Panc1 (cell line): ENCODE data around the gene KCNC4.

Source experiments
- POLR2AphosphoS5 ChIP-seq: IDR thresholded peaks from 2 replicates; pipeline ENCODE4 v1.6.1; 2012; ENCODE audit warnings: mild to moderate bottlenecking, low read depth, low read length, moderate library complexity
- TCF7L2 ChIP-seq: IDR thresholded peaks from 2 replicates; pipeline ENCODE4 v1.6.1; 2011; ENCODE audit warnings: mild to moderate bottlenecking, low read depth, low read length, inconsistent platforms
- TF ChIP-seq, protein P1 (sequence below): fragments of 450-650 bp; IDR thresholded peaks from 2 replicates; pipeline ENCODE4 v1.5.1; 2017; ENCODE audit warnings: mild to moderate bottlenecking

GRCh38 chr1:110245876-110246620 is 35.9 kb downstream of the KCNC4 start:
- TF ChIP-seq, protein P1, sequence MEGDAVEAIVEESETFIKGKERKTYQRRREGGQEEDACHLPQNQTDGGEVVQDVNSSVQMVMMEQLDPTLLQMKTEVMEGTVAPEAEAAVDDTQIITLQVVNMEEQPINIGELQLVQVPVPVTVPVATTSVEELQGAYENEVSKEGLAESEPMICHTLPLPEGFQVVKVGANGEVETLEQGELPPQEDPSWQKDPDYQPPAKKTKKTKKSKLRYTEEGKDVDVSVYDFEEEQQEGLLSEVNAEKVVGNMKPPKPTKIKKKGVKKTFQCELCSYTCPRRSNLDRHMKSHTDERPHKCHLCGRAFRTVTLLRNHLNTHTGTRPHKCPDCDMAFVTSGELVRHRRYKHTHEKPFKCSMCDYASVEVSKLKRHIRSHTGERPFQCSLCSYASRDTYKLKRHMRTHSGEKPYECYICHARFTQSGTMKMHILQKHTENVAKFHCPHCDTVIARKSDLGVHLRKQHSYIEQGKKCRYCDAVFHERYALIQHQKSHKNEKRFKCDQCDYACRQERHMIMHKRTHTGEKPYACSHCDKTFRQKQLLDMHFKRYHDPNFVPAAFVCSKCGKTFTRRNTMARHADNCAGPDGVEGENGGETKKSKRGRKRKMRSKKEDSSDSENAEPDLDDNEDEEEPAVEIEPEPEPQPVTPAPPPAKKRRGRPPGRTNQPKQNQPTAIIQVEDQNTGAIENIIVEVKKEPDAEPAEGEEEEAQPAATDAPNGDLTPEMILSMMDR = no peak
- TF ChIP-seq TCF7L2 (no peak), POLR2AphosphoS5 (no peak)
